CD4-positive, CD25-positive, alpha-beta regulatory T cell (primary cell): ENCODE data around the gene CDK10. TPM values are rescaled to one million over a fixed set of nuclear protein-coding genes. Genes with fewer than 3 reads are reported as not detected.
"Not testable (repeated sequence)": the region's sequence is repeated elsewhere in the genome, so short reads cannot be mapped to it uniquely, and the experiment has no call there.

ENCODE experiments used
- ATAC-seq, 2 donors: fragments of 150-1000 bp; cut with Tn5 transposase; one replicate each; pipeline ENCODE4 v1.10.0; 2021; ENCODE audit warnings: low read depth in 2 of 2, moderate number of reproducible peaks in 2 of 2, moderate library complexity in 1 of 2
- DNase-seq, 3 donors: peaks; one replicate each; pipeline versions ENCODE4 v3.0.0 to v3.0.0-alpha.2; 2012 to 2022; ENCODE audit warnings: mixed read lengths in 1 of 3
- H3K27ac ChIP-seq: one replicate; pipeline ENCODE4 v1.7.0; 2013; ENCODE audit warnings: mild to moderate bottlenecking, low read length; ENCODE audit not compliant: insufficient read depth, poor library complexity, severe bottlenecking
- H3K27me3 ChIP-seq: one replicate; pipeline ENCODE4 v1.7.0; 2013; ENCODE audit warnings: low read length; ENCODE audit not compliant: control insufficient read depth, insufficient read depth
- H3K36me3 ChIP-seq: one replicate; pipeline ENCODE4 v1.7.0; 2013; ENCODE audit warnings: mild to moderate bottlenecking, low read length, moderate library complexity; ENCODE audit not compliant: control insufficient read depth, insufficient read depth
- H3K4me1 ChIP-seq: 2 replicates; pipeline ENCODE4 v1.7.0; 2013; ENCODE audit warnings: mild to moderate bottlenecking, low read length; ENCODE audit not compliant: insufficient read depth, control insufficient read depth, poor library complexity, severe bottlenecking
- H3K4me3 ChIP-seq: one replicate; pipeline ENCODE4 v1.7.0; 2013; ENCODE audit warnings: low read depth, mild to moderate bottlenecking, low read length, moderate library complexity
- H3K9me3 ChIP-seq, 2 experiments: 1 replicate in 1 of 2; 2 replicates in 1 of 2; pipeline ENCODE4 v1.7.0; 2013; ENCODE audit warnings: low read length in 2 of 2, mild to moderate bottlenecking in 1 of 2, moderate library complexity in 1 of 2; ENCODE audit not compliant: control insufficient read depth in 2 of 2
- H3K27ac Mint-ChIP-seq, 3 donors: one replicate each; pipeline ENCODE4 v1.8.0; 2020 to 2022; ENCODE audit warnings: mild to moderate bottlenecking in 3 of 3, mixed read lengths in 3 of 3, moderate library complexity in 2 of 3
- H3K27me3 Mint-ChIP-seq: one replicate; pipeline ENCODE4 v1.8.0; 2022; ENCODE audit warnings: mild to moderate bottlenecking, mixed read lengths
- H3K36me3 Mint-ChIP-seq: one replicate; pipeline ENCODE4 v1.8.0; 2020; ENCODE audit warnings: mixed read lengths
- H3K4me1 Mint-ChIP-seq, 4 donors: one replicate each; pipeline ENCODE4 v1.8.0; 2020 to 2022; ENCODE audit warnings: mixed read lengths in 4 of 4, mild to moderate bottlenecking in 1 of 4
- H3K4me3 Mint-ChIP-seq, 4 donors: one replicate each; pipeline ENCODE4 v1.8.0; 2020 to 2022; ENCODE audit warnings: mild to moderate bottlenecking in 4 of 4, mixed read lengths in 4 of 4, moderate library complexity in 3 of 4
- H3K9me3 Mint-ChIP-seq, 7 donors: one replicate each; pipeline ENCODE4 v1.8.0; 2020 to 2022; ENCODE audit warnings: mixed read lengths in 7 of 7, mild to moderate bottlenecking in 3 of 7, moderate library complexity in 2 of 7
- polyA plus RNA-seq, 4 donors: library from polyadenylated mRNA; unstranded; fragments of 300-500 nt; fragmentation: Illumina TruSeq; gene quantifications; one replicate each; pipeline ENCODE4 v1.2.3, GENCODE V29; 2021
- total RNA-seq: library from RNA; stranded (reverse); gene quantifications from one replicate; pipeline ENCODE4 v1.2.3, GENCODE V29; 2022

The CDK10 gene
- total and polyA plus RNA-seq, 5 donors from 2014 or later = 20.5 to 97.5 (median 24.4) TPM

- H3K4me3 Mint-ChIP-seq = peak within 1 kb of the TSS; percentile 85 to 91 (median 88)
- no peaks in the 10 kb centered on the region for H3K27me3 ChIP-seq
- no peaks in the 10 kb centered on the region for H3K27me3 Mint-ChIP-seq
- peaks cover 11% of the 10 kb centered on the region for H3K36me3 Mint-ChIP-seq
- peaks cover 8 to 43% (median 15%) of the 10 kb centered on the region in 4 donors for H3K4me1 Mint-ChIP-seq
- H3K27ac Mint-ChIP-seq = peak within 1 kb of the TSS; percentile 48 to 92 (median 87)
- H3K4me1 ChIP-seq = peaks cover 23% of the 10 kb centered on the region
- peak within 1 kb of the TSS; percentile 80 for H3K27ac ChIP-seq
- H3K9me3 Mint-ChIP-seq = no peaks in the 10 kb centered on the region
- DNase-seq (peak; percentile 90 to 94 (median 90)), ATAC-seq (peak; percentile 90 to 93)
- peak within 1 kb of the TSS; percentile 89 for H3K4me3 ChIP-seq
- H3K36me3 ChIP-seq = peaks cover 10% of the 10 kb centered on the region
- H3K9me3 ChIP-seq = no peaks in the 10 kb centered on the region
Observed at GRCh38 chr16:89657442-89658220, 28.9 kb upstream of the CDK10 start, which contains the start of the genes CHMP1A and SPATA33. Gene CHMP1A, minus strand, starts transcription at chr16:89657708. Its CDS starts 120 bp downstream, at chr16:89657588. Gene SPATA33, plus strand, starts transcription at chr16:89657836. Its CDS starts 76 bp downstream, at chr16:89657912.

- H3K9me3 Mint-ChIP-seq = no peaks in the 10 kb centered on the region
- H3K27me3 ChIP-seq = no peaks in the 10 kb centered on the region
- H3K27me3 Mint-ChIP-seq = no peaks in the 10 kb centered on the region
- H3K27ac Mint-ChIP-seq = peak overlapping the region; percentile 48 to 92 (median 87)
- H3K4me1 Mint-ChIP-seq = peaks cover 8 to 43% (median 15%) of the 10 kb centered on the region in 4 donors
- peak overlapping the region; percentile 89 for H3K4me3 ChIP-seq
- H3K9me3 ChIP-seq = no peaks in the 10 kb centered on the region
- peaks cover 12% of the 10 kb centered on the region for H3K36me3 Mint-ChIP-seq
- peaks cover 23% of the 10 kb centered on the region for H3K4me1 ChIP-seq
- H3K27ac ChIP-seq = peak overlapping the region; percentile 80
- DNase-seq = no peak
- H3K4me3 Mint-ChIP-seq = peak overlapping the region; percentile 84 to 91 (median 88)
- no peak for ATAC-seq
- peaks cover 10% of the 10 kb centered on the region for H3K36me3 ChIP-seq
Observed at GRCh38 chr16:89658221-89658879, 28.1 kb upstream of the CDK10 start.

- H3K36me3 Mint-ChIP-seq = peaks cover 21% of the 10 kb centered on the region
- H3K4me1 ChIP-seq = peaks cover 23% of the 10 kb centered on the region
- H3K27me3 Mint-ChIP-seq = no peaks in the 10 kb centered on the region
- no peaks in the 10 kb centered on the region for H3K9me3 Mint-ChIP-seq
- H3K4me3 ChIP-seq = no peak overlapping the region
- peak overlapping the region in 2 of 4 donors; percentile 48 to 75 for H3K4me3 Mint-ChIP-seq
- peaks cover 4% of the 10 kb centered on the region for H3K36me3 ChIP-seq
- no peaks in the 10 kb centered on the region for H3K27me3 ChIP-seq
- no peak overlapping the region for H3K27ac Mint-ChIP-seq
- DNase-seq (no peak), ATAC-seq (no peak)
- H3K9me3 ChIP-seq = no peaks in the 10 kb centered on the region
- peaks cover 8 to 32% (median 12%) of the 10 kb centered on the region in 4 donors for H3K4me1 Mint-ChIP-seq
- no peak overlapping the region for H3K27ac ChIP-seq
Observed at GRCh38 chr16:89660146-89660545, 26.3 kb upstream of the CDK10 start.

- peaks cover 21% of the 10 kb centered on the region for H3K36me3 Mint-ChIP-seq
- H3K9me3 ChIP-seq = no peaks in the 10 kb centered on the region
- H3K27ac ChIP-seq = no peak overlapping the region
- no peaks in the 10 kb centered on the region for H3K27me3 Mint-ChIP-seq
- H3K4me1 Mint-ChIP-seq = peaks cover 8 to 21% (median 11%) of the 10 kb centered on the region in 4 donors
- H3K4me3 ChIP-seq = no peak overlapping the region
- H3K27ac Mint-ChIP-seq = no peak overlapping the region
- DNase-seq (no peak), ATAC-seq (no peak)
- H3K36me3 ChIP-seq = peaks cover 4% of the 10 kb centered on the region
- H3K4me3 Mint-ChIP-seq = peak overlapping the region; percentile 17 to 85 (median 49)
- H3K4me1 ChIP-seq = peaks cover 22% of the 10 kb centered on the region
- H3K27me3 ChIP-seq = no peaks in the 10 kb centered on the region
- no peaks in the 10 kb centered on the region for H3K9me3 Mint-ChIP-seq
Observed at GRCh38 chr16:89661215-89661614, 25.3 kb upstream of the CDK10 start.

- H3K27me3 Mint-ChIP-seq, H3K4me3 ChIP-seq: not testable (repeated sequence)
Observed at GRCh38 chr16:89664238-89664637, 22.3 kb upstream of the CDK10 start.

GRCh38 chr16:89667000-89667399, 19.5 kb upstream of the CDK10 start:
- not testable (repeated sequence) for H3K36me3 Mint-ChIP-seq, H3K27me3 ChIP-seq, H3K4me3 Mint-ChIP-seq, H3K27ac Mint-ChIP-seq, H3K36me3 ChIP-seq, H3K27ac ChIP-seq, ATAC-seq, H3K4me1 Mint-ChIP-seq, H3K27me3 Mint-ChIP-seq, DNase-seq, H3K4me1 ChIP-seq, H3K9me3 Mint-ChIP-seq, H3K4me3 ChIP-seq, H3K9me3 ChIP-seq

More at GRCh38 chr16:89664238-89664637, 22.3 kb upstream of the CDK10 start:
- H3K4me1 ChIP-seq, H3K27ac Mint-ChIP-seq, H3K9me3 Mint-ChIP-seq, H3K27me3 ChIP-seq, DNase-seq, H3K36me3 ChIP-seq, H3K9me3 ChIP-seq, ATAC-seq, H3K4me3 Mint-ChIP-seq, H3K27ac ChIP-seq: not testable (repeated sequence)
- peaks cover 3 to 13% (median 7%) of the 10 kb centered on the region in 4 donors for H3K4me1 Mint-ChIP-seq
- peaks cover 21% of the 10 kb centered on the region for H3K36me3 Mint-ChIP-seq

- no peaks in the 10 kb centered on the region for H3K36me3 ChIP-seq
- H3K9me3 ChIP-seq = no peaks in the 10 kb centered on the region
- DNase-seq (no peak), ATAC-seq (no peak)
- H3K27ac Mint-ChIP-seq = no peak overlapping the region
- no peak overlapping the region for H3K4me3 Mint-ChIP-seq
- peaks cover 9% of the 10 kb centered on the region for H3K36me3 Mint-ChIP-seq
- no peaks in the 10 kb centered on the region for H3K9me3 Mint-ChIP-seq
- no peak overlapping the region for H3K27ac ChIP-seq
- no peaks in the 10 kb centered on the region for H3K4me1 ChIP-seq
- no peaks in the 10 kb centered on the region for H3K27me3 Mint-ChIP-seq
- peaks cover 0 to 6% (median 5%) of the 10 kb centered on the region in 4 donors for H3K4me1 Mint-ChIP-seq
- H3K27me3 ChIP-seq = no peaks in the 10 kb centered on the region
- H3K4me3 ChIP-seq = no peak overlapping the region
Observed at GRCh38 chr16:89667633-89668032, 18.9 kb upstream of the CDK10 start.
